Fibroblast of skin of back (primary cell): ENCODE results near the gene DIAPH2. TPM values are rescaled to one million over a fixed set of nuclear protein-coding genes. Genes with fewer than 3 reads are reported as not detected.
"Not testable (repeated sequence)": the region's sequence is repeated elsewhere in the genome, so short reads cannot be mapped to it uniquely, and the experiment has no call there.

Source experiments
- DNase-seq: peaks from one replicate; pipeline ENCODE4 v3.0.0-alpha.2; 2013
- polyA plus RNA-seq, 2 experiments: library from polyadenylated mRNA; unstranded; fragments of 120-200 nt; gene quantifications; one replicate each; pipeline ENCODE4 v1.2.1, GENCODE V29; 2013; ENCODE audit not compliant: insufficient read length in 2 of 2

Gene DIAPH2
- polyA plus RNA-seq (2013, experiment 1 of 2; ENCODE audit: insufficient read length): 6.0 TPM
- 6.6 TPM for polyA plus RNA-seq (2013, experiment 2 of 2; ENCODE audit: insufficient read length)

GRCh38 chrX:96684339-96685209, at the start of gene DIAPH2:
Gene DIAPH2, plus strand, starts transcription at chrX:96684842.
- DNase-seq: peak; percentile 74

DNA sequence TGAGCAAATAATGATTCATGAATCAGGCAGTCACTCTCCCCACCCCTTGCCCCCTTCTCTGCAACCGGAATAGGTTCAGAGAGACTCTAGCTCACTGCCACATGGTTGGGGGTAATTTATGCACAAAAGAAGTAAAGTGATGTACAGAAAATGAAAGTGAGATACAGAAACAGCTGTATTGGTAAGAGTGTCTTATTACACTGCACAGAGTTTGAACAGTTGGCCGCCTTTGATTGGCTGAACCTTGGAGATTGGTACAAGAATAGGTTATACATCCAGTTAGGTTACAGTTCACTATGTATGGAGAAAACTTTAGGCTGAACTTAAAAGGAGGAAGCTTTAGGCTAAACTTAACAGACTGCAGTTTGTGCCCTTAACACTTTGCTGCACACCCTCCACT, 34.6 kb upstream of the DIAPH2 start:
- no peak for DNase-seq

DNA sequence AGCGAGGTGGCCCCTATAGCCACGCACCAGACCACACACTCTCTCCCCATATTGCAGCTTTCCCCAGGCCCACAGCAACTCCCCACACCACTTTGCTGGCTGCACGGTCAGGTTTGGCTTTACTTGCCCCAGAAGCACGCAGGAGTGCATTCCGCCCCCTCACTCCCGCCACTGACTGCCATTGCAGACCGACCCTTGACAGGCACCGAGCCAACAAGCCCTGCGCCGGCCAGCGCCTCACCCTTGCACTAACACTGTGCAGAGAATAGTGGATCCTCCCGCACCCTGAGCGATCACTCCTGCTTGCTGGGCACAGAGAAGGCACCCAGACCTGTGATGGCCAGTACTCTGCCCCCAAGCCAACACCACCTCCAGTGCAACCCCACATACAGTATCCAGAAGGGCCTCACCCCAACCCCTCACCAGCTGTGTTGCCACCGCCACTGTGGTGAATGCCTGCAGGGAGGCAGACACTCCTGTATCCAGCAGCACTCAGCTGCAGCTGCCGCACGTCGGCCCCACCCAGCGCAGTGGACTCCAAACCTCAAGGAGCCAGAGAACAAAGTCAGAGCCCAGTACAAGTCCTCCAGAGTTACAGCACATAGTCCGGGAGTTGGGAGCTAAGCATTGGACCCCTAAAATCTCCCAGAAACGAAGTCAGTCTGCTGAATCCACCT, 28.6 kb upstream of the DIAPH2 start:
- no peak for DNase-seq

- DNase-seq: no peak
Observed at GRCh38 chrX:96682516-96682915, 2.1 kb upstream of the DIAPH2 start.

DNA sequence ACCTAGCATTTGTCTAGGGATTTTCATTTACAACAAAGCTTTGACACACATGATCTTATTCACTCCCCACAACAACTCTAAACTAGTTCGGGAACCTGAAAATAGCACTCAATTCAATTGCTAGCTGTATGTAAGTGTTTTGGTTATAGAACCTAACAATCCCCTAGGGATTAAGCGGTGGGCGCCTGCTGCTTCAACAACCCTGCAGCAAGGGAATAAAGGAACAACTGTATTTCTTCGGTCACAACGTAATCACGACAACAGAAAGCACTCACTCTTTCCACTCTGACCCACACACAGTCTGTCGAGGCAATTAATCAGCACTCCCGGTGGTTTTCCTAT, 674 bp upstream of the DIAPH2 start:
- no peak for DNase-seq

DNA sequence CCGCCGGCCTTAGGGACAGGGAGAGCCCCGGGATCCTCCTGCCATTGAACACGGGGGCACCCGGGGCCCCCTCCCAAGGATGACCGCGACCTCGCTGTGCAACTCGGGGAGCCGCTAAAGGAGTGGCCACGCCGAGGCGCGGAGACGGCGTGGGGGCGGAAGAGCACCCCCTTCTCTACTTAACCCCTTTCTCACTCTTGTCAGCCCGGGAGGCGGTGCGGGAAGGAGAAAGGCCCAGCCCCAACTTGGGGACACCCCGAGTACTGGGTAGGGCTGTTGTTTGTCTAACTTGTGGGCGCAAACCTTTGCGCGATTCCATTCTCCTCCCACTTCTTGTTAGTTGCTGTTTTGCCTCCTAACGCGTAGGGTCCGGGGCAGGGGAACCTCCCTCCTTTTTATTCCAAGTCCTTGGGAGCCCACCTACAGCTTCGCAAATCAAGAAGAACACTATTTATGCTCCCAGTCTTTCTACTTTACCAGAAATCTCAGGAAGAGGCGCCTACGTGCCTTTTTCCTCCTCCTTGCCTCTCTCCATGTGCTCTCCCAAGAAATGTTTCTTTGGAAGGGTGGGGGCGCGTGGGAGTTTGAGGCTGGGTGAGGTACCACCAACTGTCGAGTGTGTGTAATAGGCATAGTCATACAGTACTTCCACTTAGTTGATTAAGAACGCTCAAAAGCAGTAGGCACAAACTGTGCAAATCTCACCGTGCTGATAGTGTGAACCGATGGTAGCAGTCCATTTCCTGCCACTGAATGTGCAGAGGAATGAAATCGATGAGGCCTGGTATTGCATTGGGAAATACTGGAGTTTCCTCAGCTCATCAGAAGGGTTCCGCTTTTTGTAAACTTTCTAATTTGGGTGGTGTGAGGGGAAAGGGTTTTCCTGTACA, 813 bp downstream of the DIAPH2 start:
- peak; percentile 48 for DNase-seq

GRCh38 chrX:96687776-96688175, 3.1 kb downstream of the DIAPH2 start:
- no peak for DNase-seq

- no peak for DNase-seq
Observed at GRCh38 chrX:96688789-96689188, 4.1 kb downstream of the DIAPH2 start.

DNA sequence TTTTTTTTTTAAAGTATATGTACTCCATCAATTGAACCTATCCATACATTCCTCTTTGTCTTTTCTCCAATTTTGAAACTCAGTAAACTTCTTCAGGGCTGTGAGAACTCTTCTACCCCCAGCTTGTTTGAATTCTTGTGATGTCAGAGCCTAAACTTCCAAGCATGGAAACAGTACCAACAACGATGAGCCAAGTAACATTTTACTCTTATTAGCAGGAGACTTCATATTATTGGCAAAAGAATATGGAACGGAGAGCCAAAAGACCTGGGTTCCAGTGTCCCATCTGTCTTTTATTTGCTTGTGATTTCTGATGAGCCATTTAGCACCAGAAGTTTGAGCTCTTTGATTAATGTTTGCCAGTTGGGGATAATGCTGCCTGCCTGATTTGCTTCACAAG, 5.3 kb downstream of the DIAPH2 start:
- peak; percentile 7 for DNase-seq

GRCh38 chrX:96692454-96692853, 7.8 kb downstream of the DIAPH2 start:
- no peak for DNase-seq

DNA sequence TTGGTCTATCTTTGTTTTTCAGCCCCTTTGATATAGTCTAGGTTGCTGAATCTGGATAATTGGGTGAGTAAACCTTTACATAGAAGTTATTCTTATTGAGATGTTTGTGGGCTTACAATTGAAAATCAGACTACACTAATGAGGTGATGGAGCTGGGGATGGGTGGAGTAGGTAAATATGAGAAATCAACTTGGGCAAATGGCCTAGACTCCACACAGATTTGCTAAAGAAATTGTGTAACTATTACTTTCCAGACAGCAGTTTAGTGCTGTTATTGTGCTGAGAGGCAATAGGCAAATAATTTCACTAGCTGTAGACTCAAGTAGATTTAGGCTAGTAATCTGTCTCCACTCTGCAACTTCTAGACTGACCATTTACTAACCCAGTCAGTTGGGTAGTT, 8.2 kb downstream of the DIAPH2 start:
- no peak for DNase-seq

DNA sequence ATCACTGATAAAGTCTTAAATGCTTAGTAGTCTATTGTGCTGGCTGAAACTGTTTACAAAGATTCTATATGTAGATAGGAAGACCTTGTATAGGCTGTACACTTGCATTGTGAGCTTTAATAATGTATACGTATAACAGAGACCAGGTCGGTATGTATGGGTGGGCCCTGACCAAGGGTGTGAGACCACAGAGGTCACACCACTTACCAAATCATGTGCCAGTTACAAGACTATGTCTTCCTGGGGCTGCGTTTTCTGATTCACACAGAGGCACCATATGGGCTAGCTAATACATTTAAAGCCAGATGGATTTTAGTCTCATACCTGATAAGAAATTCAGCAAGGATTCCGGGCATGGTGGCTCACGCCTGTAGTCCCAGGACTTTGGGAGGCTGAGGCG, 8.8 kb downstream of the DIAPH2 start:
- no peak for DNase-seq

DNA sequence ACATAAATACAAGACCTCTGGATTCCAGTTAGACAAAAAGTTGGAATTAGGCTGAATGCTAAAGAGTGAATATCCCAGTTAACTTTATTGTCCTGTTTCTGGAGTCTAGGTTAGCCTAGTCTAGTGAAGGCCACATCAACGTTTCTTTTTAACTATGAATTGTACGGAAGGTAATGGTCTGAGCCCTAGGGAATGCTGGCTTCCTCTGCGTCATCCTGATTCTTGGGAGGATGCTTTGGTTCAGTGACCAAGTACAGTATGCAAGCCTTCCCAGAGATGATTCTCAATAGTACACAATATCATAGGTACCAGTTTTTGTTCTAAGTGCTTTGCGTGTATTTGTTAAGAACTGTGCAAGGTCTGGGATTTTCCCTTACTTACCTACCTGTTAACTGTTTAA, 11.8 kb downstream of the DIAPH2 start:
- no peak for DNase-seq

DNA sequence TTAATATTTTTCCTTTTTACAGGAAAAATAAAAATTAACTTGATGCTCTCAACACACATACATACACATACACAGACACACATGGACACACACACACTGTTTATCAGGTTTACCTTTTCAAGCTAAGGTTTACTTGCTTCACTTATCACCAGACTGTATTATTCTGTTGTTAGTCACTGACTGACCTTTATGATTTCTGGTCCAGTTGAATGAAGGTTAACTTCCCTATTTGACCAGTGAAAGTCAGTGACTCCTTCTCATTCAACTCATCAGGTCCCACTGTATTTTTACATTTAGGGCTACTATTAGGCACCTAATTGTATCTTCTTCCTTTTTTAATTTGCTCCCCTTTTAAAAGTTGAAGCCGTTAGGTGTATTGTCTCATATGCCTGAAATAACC, 16.0 kb downstream of the DIAPH2 start:
- no peak for DNase-seq

DNA sequence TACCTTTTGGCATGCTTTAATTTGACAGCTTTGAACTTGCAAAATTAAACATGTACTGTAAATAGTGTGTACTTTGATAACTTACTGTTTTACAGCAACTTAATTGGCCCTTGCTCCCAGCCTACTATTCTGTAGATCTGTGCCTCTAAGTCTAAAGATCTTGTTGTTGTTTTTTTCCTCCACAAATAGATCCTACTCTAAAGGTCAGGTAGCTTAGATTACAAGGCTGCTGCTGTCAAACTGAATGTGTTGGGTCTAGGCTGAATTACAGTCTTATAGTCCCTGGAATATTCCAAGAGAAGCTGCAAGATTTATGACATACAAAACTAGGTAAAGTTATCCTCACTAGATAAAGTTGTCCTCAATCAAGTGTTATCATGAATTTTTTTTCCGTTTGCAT, 18.7 kb downstream of the DIAPH2 start:
- no peak for DNase-seq

GRCh38 chrX:96703816-96704215, 19.2 kb downstream of the DIAPH2 start:
- peak; percentile 46 for DNase-seq

DNA sequence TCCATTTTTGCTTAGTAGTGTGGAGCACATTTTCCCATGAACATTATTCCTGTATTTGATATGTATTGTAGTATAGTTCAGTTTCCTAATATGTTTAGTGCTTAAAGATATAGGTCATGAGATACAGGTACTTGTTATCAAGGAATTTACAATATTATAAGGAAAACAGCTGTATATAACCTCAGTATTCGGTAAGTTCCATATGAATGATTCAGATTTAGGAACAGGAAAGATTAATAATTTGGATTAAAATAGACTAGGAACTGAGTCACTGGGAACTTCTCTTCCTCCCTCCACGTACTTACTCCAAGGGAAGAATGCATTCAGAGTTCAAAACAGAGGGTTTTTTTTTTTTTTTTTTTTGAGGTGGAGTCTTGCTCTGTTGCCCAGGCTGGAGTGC, 20.0 kb downstream of the DIAPH2 start:
- DNase-seq: peak; percentile 58

- no peak for DNase-seq
Observed at GRCh38 chrX:96705905-96706304, 21.3 kb downstream of the DIAPH2 start.

DNA sequence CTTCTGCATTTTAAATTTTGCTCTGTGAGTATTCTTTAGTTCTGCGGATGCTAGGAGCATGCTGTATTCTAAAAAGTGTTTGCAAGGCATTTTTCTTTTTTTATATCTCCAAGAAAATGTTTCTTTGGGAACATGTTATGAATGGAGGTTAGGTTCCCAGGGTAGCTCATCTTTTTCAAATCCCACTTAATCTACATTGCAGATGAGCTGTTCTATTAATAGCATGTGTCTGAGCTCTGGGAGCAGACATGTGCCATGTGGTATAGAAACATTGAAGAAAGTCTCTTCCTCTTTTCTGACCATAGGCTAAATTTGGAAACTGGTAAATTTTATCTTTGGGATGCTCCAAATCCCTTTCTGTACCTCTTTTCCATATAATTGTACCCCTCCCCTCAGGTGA, 23.2 kb downstream of the DIAPH2 start:
- DNase-seq: peak; percentile 6

GRCh38 chrX:96710031-96710430, 25.4 kb downstream of the DIAPH2 start:
- DNase-seq: no peak

DNA sequence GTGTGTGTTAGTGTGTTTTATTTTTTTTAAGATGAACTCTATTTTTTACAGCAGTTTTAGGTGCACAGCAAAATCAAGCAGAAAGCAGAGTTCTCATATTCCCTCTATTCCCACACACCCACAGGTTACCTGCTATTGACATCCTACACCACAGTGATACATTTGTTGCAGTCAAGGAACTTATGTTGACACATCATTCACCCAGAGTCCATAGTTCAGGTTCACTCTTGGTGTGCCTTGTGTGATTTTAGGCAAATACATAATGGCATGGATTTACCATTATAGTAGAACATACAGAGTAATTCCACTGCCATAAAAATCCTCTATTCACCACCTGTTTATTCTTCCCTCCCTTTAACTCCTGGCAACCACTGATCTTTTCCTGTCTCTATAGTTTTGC, 28.7 kb downstream of the DIAPH2 start:
- no peak for DNase-seq

DNA sequence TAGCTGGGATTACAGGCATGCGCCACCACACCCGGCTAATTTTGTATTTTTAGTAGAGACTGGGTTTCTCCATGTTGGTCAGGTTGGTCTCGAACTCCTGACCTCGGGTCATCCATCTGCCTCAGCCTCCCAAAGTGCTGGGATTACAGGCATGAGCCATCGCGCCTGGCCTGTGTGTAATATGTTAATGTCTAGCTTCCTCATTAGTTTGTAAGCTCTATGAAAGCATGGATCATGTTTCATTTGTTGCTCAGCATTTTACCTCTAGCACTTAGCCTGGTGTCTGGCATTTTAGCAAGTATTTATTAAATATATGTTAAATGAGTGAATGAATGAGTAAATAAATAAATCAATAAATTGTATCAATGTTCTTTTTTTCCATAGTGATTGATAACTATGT, 29.8 kb downstream of the DIAPH2 start:
- DNase-seq: not testable (repeated sequence)

DNA sequence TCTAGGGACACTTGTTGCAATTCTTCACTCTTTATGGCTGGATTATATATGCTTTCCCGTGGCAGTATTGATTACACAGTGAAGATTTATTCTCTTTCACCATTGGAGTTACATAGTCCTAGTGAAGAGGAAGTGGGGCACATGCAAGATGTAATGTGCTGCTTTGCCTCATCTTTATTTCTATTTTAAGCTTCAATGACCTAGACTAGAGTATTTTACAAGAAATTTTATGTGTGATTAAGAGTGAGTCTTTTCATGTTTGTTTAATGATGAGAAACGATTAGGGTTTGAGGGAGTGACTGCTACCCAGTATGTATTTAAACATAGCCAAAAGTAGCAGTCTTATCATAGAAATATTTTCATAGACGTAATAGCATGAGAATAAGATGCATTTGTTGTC, 30.8 kb downstream of the DIAPH2 start:
- DNase-seq: peak; percentile 35
